ENCODE results near the gene DYNLL1.
"Not testable (repeated sequence)": the region's sequence is repeated elsewhere in the genome, so short reads cannot be mapped to it uniquely, and the experiment has no call there.

DYNLL1 gene

DNA sequence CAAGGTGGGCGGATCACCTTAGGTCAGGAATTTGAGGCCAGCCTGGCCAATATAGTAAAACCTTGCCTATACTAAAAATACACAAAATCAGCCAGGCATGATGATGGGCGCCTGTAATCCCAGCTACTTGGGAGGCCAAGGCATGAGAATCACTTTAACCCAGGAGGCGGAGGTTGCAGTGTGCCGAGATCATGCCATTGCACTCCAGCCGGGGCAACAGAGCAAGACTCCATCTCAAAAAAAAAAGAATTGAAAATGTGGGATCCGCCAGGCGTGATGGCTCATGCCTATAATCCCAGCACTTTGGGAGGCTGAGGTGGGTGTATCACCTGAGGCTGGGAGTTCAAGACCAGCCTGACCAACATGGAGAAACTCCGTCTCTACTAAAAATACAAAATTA lies 23.4 kb downstream of the DYNLL1 start:
- DNase-seq = not testable (repeated sequence)

DNA sequence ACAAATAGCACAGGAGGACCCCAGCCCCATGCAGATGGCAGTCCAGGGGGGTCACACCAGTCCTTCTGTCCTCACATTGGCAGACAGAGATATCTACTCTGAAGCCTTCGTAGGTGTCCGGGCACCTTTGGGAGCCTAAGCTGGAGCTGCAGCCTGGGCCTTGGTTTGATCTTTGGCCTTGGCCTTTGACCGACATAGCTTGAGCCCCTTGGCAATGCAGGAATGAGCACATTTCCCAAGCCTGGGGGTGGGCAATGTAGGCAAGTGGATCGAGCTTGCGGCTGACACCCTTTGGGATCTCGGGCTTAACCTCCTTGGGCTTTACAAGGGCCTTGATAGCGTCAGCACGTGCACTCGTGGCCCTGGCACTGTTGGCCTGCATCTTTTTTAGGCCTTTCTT lies 26.7 kb downstream of the DYNLL1 start:
- no peak for DNase-seq

DNA sequence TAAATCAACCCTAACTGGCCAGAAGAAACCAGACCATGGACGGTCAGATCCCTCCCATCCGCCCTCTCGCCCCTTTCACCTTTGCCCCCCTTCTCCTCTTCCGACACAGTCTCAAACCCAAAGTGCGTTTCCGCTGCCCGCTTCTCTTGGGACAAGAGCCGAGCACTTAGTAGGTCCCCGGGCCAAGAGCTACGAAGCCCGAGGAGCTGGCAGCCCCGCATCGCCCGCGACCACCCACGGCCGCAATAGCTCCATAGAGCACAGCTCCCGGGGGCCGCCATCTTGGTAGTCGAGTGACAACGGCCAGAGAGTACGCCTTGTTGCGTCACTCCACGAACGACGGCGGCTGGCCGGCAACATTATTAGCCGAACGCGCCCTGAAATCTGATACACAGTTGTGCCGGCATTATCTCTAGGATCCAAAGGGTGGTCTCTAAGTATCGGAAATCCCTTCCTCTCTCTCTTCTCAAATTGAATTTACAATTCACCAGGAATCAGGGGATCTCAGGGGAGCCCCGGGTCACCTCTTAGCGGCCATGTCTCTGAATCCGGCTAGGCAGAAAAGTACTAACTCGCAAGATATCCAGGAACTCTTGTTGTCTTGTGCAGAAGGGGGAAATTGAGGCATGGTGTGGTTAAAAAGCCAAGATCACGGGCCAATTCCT lies 33.1 kb downstream of the DYNLL1 start, which contains the start of gene COQ5:
COQ5 (minus strand) TSS at position 298 of the 665 bp plus-strand sequence; CDS start at position 281, 17 bp downstream.
- peak; percentile 84 for DNase-seq

DNA sequence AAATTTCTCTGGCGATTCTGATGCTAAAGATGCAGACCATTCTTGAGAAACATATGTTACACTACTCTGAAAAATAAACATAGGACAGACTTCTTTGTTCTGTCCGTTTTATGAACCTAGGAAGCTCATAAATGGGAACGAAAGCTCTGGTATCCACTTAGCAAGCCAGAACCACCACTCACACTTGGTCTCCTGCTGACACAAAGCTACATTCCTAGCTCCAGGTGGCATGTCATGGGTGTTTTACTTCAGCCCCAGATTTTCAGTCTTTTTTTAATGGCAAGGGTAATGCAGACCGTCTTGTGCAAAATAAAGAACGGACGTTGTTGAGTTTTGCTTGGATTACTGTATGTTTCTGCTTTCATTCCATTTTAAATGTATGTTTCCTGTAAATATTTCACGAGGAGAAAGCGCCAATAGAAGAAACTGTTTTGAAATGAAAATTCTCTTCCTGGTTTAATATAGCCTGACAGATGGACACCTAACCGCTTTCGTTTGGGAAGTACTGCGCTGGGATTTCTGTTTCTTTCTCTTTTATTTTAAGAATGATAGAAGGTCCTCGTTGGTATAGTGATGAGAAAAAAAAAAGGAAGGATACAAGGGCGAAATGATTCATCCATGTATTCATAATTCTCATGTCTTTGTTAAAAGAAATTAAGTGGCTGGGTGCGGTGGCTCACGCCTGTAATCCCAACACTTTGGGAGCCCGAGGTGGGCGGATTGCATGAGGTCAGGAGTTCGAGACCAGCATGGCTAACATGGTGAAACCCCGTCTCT lies 33.9 kb downstream of the DYNLL1 start:
- DNase-seq = no peak

DNA sequence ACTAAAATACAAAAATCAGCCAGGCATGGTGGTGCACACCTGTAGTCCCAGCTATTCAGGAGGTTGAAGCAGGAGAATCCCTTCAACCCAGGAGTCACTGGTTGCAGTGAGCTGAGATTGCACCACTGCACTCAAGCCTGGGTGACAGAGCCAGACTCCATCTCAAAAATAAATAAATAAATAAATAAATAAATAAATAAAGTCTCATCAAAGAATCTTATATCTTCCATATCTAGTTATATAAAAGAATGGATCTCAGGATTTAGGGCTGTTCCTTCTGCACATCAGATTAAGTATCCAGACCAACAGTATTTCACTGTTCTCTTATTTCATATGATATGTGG lies 34.5 kb downstream of the DYNLL1 start:
- not testable (repeated sequence) for DNase-seq

DNA sequence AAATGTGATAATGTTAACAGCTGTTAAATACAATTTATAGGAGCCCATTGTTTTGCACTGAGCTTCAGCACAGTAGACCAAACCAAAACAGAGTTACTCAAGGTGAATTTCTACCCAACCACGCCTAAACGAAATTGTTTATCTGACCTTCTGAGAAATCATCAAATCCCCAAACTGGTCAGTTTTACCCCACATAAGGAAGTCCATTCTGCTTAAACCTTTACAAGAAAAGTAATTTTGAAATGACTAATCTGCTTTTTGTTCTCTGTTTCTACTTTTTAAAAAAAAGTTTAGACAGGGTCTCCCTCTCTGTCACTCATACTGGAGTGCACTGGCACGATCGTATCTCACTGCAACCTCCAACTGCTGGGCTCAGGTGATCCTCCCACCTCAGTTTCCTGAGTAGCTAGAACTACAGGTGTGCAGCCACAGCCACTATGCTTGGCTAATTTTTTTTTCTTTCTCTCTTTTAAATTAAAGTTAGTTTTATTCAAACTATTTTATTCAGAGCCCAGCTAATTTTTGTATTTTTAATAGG lies 36.9 kb downstream of the DYNLL1 start:
- DNase-seq = no peak

DNA sequence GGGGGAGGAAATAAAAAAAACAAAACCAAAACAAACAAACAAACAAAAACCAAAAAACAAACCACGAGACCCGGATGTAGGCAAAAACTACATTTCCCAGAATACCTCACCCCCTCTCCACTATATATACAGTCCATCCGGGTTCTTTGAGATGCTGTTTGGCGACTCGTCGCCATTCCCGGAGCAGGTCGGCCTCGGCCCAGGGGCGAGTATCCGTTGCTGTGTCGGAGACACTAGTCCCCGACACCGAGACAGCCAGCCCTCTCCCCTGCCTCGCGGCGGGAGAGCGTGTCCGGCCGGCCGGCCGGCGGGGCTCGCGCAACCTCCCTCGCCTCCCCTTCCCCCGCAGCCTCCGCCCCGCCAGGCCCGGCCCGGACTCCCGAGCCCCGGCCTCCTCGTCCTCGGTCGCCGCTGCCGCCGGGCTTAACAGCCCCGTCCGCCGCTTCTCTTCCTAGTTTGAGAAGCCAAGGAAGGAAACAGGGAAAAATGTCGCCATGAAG lies 38.3 kb downstream of the DYNLL1 start, which contains the start of gene RNF10:
RNF10 (plus strand) TSS at position 154 of the 500 bp plus-strand sequence. CDS start 456 bp downstream, outside the sequence.
- peak; percentile 66 for DNase-seq

DNA sequence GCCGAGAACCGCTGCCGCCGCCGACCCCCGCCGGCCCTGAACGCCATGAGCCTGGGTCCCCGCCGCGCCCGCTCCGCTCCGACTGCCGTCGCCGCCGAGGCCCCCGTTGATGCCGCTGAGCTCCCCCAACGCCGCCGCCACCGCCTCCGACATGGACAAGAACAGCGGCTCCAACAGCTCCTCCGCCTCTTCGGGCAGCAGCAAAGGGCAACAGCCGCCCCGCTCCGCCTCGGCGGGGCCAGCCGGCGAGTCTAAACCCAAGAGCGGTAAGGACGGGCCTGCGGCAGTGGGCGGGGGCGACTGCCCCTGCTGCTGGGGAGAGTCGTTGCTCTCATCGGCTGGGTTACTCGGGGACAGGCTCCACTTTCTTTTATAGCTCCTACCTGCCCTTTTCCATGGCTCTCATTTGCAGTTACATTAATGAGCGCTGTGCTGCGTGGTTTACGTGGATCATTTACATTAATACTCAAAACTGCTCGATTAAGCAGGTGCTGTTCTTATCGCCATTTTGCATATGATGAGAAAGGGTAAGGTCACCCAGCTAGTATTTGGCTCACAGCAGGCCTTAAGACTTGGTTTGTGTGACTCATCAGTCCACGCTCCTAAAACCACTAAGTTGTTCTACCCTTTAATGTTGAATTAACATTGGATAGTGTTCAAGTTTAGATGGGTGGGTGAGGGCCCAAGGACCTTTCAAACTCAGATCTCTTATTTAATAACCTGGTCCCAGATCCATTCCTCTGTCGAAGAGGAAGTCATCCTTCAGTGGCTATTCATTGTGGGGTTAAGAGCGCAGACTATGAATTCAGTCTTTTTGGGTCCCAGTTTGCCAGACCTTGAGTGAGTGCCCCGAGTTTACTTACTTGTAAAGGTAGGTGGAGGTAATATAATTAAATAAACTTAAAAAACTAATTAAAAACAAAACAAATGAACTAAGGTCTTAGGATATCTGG lies 39.1 kb downstream of the DYNLL1 start:
- peak; percentile 45 for DNase-seq

DNA sequence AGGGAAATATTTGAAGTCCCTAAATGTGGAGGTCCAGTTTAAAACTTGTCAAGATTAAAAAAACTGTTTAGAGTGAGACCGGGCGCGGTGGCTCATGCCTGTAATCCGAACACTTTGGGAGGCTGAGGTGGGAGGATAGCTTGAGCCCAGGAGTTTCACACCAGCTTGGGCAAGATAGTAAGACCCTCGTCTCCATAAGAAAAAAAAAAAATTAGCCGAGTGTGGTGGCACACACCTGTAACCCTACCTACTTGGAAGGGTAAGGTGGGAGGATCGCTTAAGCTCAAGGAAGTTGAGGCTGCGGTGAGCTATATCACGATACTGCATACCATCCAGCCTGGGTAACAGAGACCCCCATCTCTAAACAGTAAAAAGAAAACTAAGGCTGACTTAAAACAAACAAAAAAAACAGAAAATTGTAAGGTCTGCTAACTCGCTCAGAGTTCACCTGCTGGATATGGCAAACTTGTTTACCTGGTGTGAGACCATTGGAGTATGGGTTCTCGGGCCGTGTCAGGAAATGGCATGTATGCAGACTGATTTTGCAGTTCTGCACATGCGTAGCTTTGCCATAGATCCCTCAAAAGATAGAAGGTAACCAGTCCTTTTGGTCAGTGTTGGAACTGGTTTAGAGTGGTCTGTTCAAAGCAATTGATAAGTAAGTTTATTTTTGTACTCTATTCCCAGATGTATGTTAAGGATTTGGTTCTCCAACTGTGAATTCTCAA lies 40.3 kb downstream of the DYNLL1 start:
- DNase-seq = peak; percentile 18

DNA sequence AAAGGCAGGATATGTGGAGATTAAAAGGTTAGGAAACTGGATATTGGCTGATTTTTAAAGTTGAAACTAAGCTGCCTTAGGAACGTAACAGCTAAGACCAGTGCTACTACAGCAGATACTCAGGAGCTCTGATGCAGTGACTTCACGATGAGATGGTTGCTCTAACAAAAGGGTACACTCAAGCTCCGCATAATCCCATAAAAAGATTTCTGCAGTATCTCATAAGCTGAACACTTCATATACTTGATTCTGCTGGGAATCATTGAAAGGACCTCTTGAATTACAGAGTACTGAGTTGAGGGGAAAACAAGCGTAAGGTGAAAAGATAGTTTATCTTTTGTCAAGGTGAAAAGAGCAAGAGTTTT lies 41.9 kb downstream of the DYNLL1 start:
- DNase-seq = no peak

DNA sequence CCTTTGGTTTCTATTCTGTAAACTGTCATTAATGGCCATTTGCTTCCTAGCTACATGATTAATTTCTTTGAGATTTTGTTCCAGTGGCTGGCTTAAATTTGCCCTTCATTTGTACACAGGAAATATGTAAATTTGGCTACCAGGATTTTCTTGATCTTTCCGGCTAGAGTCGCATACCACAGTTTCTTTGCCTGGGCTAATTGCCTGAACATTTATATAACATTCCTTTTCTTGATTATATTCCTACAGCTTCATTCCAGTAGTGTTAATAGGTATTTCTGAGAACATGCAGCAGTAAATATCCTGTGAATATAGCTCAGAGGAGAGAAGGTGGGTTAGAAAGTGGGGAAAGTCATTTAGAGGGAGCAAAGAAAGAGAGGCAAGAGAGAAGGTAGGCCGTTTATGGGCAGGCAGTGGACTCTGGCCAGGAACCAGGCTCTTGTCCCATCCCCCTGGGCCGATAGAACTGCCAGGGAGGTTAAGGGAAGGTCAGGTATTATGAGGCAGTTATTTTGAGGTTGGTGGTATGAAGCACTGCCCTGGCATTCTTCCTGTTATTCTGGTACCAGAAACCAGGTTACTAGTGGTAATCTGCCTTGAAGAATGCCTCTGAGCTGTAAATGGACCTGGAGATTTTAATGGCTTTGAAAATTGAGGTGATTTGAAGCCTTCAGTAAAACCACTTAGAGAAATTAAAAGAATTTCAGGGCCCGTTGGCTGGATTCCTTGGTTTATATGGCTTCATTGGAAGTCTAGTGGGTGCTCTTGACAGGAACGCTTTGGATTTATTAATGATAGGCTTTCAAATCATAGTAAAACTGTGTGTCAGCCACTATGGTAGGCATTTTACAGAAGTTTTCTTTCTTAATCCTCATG lies 42.6 kb downstream of the DYNLL1 start:
- DNase-seq = no peak

DNA sequence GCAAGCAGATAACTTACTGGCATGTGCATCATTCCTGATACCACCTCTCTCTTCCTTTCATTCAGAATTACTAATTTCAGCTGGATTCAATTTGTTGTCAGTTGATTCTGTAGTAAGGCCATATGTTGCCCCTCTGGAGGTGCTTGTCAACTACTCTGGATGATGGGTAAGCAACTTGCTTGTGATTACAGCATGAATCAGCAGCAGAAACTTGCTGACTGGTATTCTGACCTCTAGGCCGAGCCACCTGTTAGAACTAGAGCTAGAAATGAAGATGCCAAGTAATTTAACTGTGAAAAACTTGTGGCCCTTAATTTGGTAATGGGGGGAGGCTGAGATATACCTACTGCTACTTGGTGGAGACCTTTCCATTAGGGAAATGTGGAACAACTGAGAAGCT lies 43.4 kb downstream of the DYNLL1 start:
- DNase-seq = peak; percentile 23

DNA sequence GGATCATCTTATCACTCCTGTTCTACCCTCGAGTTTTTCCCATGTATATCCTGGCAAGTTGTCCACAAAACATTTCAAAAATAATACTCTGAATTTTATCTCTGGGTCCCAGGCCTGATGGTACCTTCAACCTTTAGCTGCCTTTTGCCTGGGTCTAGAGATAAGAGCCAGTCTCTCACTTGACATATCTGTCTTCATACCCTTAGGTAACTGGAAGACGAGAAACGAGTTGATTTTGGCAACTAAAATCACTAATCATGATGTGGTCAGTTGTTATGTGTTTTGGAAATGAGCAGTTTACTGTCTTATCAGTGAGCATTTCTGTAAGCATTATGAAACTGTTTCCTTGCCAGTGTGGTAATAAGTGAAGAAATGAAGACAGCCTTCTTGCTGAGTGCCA lies 44.5 kb downstream of the DYNLL1 start:
- DNase-seq = no peak

DNA sequence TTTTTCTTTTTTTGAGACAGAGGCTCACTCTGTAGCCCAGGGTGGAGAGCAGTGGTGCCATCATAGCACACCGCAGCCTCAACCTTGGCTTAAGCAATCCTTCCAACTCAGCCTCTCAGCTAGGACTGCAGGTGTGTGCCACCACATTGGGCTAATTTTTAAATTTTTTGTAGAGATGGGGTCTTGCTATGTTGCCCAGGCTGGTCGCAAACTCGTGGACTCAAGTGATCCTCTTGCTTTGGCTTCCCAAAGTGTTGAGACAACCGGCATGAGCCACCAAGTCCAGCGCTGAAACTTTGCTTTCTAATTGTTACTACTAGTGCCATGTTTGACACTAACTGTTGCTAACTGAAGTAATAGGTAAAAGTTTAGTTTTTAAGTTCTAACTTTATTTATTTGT lies 46.3 kb downstream of the DYNLL1 start:
- no peak for DNase-seq

DNA sequence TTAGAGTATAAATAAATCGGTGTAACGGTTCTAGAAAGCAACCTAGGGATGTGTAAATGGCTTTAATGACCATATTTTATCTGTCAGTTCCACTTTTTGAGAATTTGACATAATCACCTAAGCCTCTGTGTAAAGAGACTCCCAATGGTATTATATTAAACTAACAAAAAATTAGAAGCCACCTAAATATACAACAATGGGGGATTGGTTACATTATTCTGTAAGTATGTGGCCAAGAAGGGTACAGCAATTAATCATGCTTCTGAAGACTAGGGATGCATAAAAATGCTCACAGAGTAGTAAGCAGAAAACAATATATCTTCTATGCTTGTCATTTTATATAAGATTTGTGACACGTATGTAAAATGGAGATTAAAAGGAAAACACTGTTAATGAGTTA lies 48.8 kb downstream of the DYNLL1 start:
- no peak for DNase-seq

DNA sequence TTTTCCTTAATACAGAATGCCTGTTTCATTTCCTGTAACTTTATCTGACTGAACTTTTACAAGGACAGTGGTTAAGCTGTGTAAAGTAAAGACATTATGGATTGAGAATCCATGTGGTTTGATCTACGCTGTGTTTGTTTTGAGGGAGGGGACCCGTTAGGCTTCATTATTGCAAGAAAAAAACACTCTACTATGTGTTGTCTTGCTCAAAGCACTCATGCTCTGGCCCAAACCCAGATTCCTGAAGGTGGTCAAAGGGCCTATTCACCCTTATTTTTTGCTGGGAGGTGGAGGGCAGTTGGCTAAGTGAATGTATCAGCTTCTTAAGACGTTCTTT lies 50.1 kb downstream of the DYNLL1 start:
- DNase-seq = no peak

Data from stimulated activated CD4-positive, alpha-beta T cell treated with anti-CD3 and anti-CD28 coated beads, Interleukin-1b, Interleukin-23, amount 100 ng/mL, for 48 hours (primary cell).